ENCODE data around the gene CD99L2. TPM values are rescaled to one million over a fixed set of nuclear protein-coding genes. Genes with fewer than 3 reads are reported as not detected.

The CD99L2 gene
- total RNA-seq, 4 donors from 2014 or later = 49.7 to 78.7 (median 58.1) TPM

DNA sequence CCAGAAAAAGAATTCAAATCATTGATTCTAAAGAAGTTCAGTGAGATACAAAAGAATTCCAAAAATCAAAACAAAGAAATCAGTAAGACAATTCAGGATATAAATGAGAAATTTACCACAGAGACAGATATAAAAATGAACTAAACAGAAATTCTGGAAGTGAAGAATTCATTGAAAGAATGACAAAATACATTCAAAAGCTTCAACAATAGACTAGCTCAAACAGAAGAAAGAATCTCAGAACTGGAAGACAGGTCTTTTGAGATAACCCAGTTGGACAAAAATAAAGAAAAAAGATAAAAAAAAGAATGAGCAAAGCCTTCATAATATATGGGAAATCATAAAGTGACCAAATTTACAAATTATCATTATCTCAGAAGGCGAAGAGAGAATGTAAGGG is 41.7 kb downstream of the CD99L2 start:
- no peak for TF ChIP-seq CTCF (IDR thresholded peaks at IDR 0.05)
- ATAC-seq (ENCODE audit: low FRiP score) = no peak
- no peak for DNase-seq (ENCODE audit: low spot score)

- no peak for DNase-seq (ENCODE audit: low spot score)
- TF ChIP-seq CTCF (IDR thresholded peaks at IDR 0.05) = no peak
- no peak for ATAC-seq (ENCODE audit: low FRiP score)
Observed at GRCh38 chrX:150856101-150856500, 42.4 kb downstream of the CD99L2 start.

DNA sequence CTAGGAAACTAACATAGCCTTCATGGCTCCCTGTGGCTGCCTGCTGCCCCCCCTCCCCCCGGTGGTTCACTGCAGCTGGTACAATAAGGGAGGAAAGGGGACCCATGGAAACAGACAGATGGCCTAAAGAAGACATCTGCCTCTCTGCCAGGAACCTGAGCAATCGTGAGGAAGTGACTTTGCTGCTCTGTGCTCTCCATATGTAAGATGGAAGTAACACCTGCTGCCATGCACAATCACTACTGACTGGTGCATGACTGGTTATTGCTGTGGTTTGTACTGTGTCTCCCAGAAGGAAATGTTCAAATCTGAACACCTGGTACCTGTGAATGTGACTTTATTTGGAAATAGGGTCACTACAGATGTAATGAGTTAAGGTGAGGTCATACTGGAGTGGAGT is 43.6 kb downstream of the CD99L2 start:
- DNase-seq (ENCODE audit: low spot score) = no peak
- no peak for TF ChIP-seq CTCF (IDR thresholded peaks at IDR 0.05)
- ATAC-seq (ENCODE audit: low FRiP score) = no peak

DNA sequence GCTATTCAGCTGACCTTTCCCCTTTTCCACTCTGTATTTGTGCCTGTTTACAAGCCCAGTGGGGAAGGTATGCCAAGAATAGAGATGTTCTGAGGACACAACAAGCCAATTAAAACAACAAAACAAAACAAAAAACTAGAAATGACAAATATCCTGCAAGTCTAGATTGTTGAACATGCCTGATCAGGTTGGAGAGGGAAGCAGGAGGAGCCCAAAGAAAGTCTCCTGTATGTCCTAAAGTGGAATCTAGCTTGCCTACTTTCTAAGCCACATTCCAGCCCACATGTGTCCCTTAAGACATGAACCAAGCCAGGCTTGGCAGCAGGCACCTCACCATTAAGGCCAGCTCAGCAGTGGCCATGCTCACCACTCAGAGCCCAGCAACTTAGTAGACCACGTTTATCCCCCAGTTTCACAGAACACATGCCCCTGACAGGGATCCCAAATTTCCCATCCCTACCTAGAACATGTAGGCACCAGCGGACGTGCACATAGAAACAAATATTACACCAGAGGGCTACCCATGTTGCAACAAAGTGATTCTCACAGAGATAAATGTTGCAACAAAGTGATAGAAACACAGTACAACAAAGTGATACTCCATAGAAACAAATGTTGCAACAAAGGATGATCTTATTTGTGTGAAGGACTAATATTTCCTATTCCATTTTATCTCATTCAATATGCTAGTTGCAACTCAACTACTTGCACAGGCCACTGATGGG is 48.3 kb downstream of the CD99L2 start:
- ATAC-seq (ENCODE audit: low FRiP score) = no peak

GRCh38 chrX:150849486-150849885 is 49.0 kb downstream of the CD99L2 start:
- no peak for DNase-seq (ENCODE audit: low spot score)
- no peak for ATAC-seq (ENCODE audit: low FRiP score)
- no peak for TF ChIP-seq CTCF (IDR thresholded peaks at IDR 0.05)

More for the DNA sequence above, 48.3 kb downstream of the CD99L2 start:
- no peak for TF ChIP-seq CTCF (IDR thresholded peaks at IDR 0.05)
- DNase-seq (ENCODE audit: low spot score) = no peak

DNA sequence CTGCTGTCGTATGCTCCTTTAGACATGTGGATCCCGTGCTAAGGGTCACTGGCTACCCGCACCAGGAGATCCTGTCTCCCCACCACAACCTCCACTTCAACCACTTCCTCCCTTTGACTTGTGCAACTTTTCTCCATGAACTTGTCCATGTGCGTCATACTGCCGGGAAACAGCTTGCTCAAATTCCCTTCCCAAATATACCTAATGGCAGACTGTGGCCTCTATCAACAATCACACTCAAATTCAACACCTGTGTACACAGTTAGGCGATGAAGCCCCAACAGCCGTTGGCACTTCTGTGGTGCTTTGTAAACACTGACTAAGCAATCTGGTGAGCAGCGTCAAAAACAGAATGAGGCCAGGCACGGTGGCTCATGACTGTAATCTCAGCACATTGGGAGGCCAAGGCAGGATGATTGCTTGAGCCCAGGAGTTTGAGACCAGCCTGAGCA is 49.5 kb downstream of the CD99L2 start:
- DNase-seq (ENCODE audit: low spot score) = no peak
- no peak for TF ChIP-seq CTCF (IDR thresholded peaks at IDR 0.05)
- ATAC-seq (ENCODE audit: low FRiP score) = no peak

GRCh38 chrX:150847088-150847487 is 51.4 kb downstream of the CD99L2 start:
- no peak for TF ChIP-seq CTCF (IDR thresholded peaks at IDR 0.05)
- DNase-seq (ENCODE audit: low spot score) = no peak
- no peak for ATAC-seq (ENCODE audit: low FRiP score)

Data from omental fat pad (tissue), 4 donors.